Measurements from ENCODE around the gene SERTM2. TPM values are rescaled to one million over a fixed set of nuclear protein-coding genes. Genes with fewer than 3 reads are reported as not detected.
A peak's percentile ranks its signal among the peaks of the same experiment; 100 is the strongest.

Gene SERTM2
- not detected in 2 replicates for total RNA-seq
- not detected in 2 replicates for polyA plus RNA-seq
- not detected in 2 replicates for polyA plus RNA-seq (2011; cell fraction: cytosol; rRNA removed)
- polyA plus RNA-seq (2011; cell fraction: nucleus; rRNA removed) = not detected in 2 replicates
- not detected in 2 replicates for polyA plus RNA-seq (2012)
- not detected in 2 replicates for polyA minus RNA-seq
- not detected for polyA minus RNA-seq (2011; cell fraction: cytosol; rRNA and poly(A)+ RNA removed)
- not detected in 2 replicates for polyA minus RNA-seq (2011; cell fraction: nucleus; rRNA and poly(A)+ RNA removed)
- Bru-seq, nascent RNA = not detected
- BruChase-seq, experiment 1, labeled RNA remaining after a 6-hour chase = not detected
- not detected for BruChase-seq, experiment 2, labeled RNA remaining after a 2-hour chase
- long read RNA-seq = 0 reads

- no TSS peak for BruUV-seq (replicated peaks)
- no peak within 1 kb of the TSS for H3K4me3 ChIP-seq (replicated peaks in 1 of 3; ENCODE audit: insufficient read depth in 1 of 3, low read depth in 1 of 3, low read length in 3 of 3)
- no peak for DNase-seq (ENCODE audit: low read depth, low spot score)
- no peaks in the 10 kb centered on the region for H3K4me1 ChIP-seq (ENCODE audit: control insufficient read depth, extremely low read depth, insufficient read depth, low read length)
- H3K36me3 ChIP-seq (ENCODE audit: control insufficient read depth in 2 of 2, extremely low read depth in 1 of 2, insufficient read depth in 2 of 2, low read length in 2 of 2) = no peaks in the 10 kb centered on the region
- H3K9ac ChIP-seq (replicated peaks; ENCODE audit: extremely low read depth, insufficient read depth, low read length) = no peak within 1 kb of the TSS
- no peak within 1 kb of the TSS for H3K4me2 ChIP-seq (ENCODE audit: insufficient read depth, low read length)
- CTCF ChIA-PET = no interaction called here
- no peaks in the 10 kb centered on the region for H3K27me3 ChIP-seq (ENCODE audit: control insufficient read depth in 2 of 2, insufficient read depth in 2 of 2, low read length in 2 of 2)
- no peaks in the 10 kb centered on the region for H3K9me3 ChIP-seq (replicated peaks; ENCODE audit: control insufficient read depth, insufficient read depth, low read length)
- dilution Hi-C loops (cut with MboI; ENCODE audit: extremely low pct_ligation_motif_present, low sequenced_read_pairs) (no loop called here), intact Hi-C loops (cut with micrococcal nuclease) (no loop called here)
- no peaks in the 10 kb centered on the region for H3K79me2 ChIP-seq (ENCODE audit: control insufficient read depth, insufficient read depth, low read length)
- H4K20me1 ChIP-seq (replicated peaks; ENCODE audit: control insufficient read depth, extremely low read depth, insufficient read depth, low read length) = no peaks in the 10 kb centered on the region
- no peaks in the 10 kb centered on the region for H3K9me1 ChIP-seq (replicated peaks; ENCODE audit: control insufficient read depth, extremely low read depth, insufficient read depth, low read length)
- no peak within 1 kb of the TSS for H2AFZ ChIP-seq (ENCODE audit: low read depth, low read length)
- peak; percentile 40 for FAIRE-seq
- TF ChIP-seq CTCF (IDR thresholded peaks at IDR 0.05; ENCODE audit: extremely low read depth in 1 of 2, insufficient read depth in 1 of 2, low read depth in 1 of 2, low read length in 2 of 2) (no peak), FOS (IDR thresholded peaks at IDR 0.05; ENCODE audit: borderline replicate concordance, insufficient read depth, low read length) (no peak), EZH2 (IDR thresholded peaks at IDR 0.05; ENCODE audit: borderline replicate concordance, low read depth, low read length, severe bottlenecking) (no peak), MAX (IDR thresholded peaks at IDR 0.05; ENCODE audit: insufficient read depth, insufficient read length) (no peak), MYC (IDR thresholded peaks at IDR 0.05; ENCODE audit: low read depth, low read length) (no peak), JUN (IDR thresholded peaks at IDR 0.05; ENCODE audit: borderline replicate concordance, insufficient read depth, insufficient read length, low read depth) (no peak), POLR2A (IDR thresholded peaks at IDR 0.05; ENCODE audit: low read depth, low read length) (no peak), GATA2 (IDR thresholded peaks at IDR 0.05; ENCODE audit: insufficient read depth, insufficient read length, low read depth, low read length) (no peak)
- POLR2A ChIA-PET = no interaction called here
- H3K27ac ChIP-seq (ENCODE audit: insufficient read depth, low read depth, low read length) = no peak within 1 kb of the TSS
Measured at GRCh38 chrX:111511477-111511876, at the start of gene SERTM2. SERTM2 (plus strand) TSS chrX:111511645; CDS start chrX:111518858, 7,213 bp downstream.
